ENCODE results near the gene COA6. TPM values are rescaled to one million over a fixed set of nuclear protein-coding genes. Genes with fewer than 3 reads are reported as not detected.

COA6 gene
- total and polyA plus RNA-seq, 10 of the 15 experiments (the other 5 are each of a cell fraction or from before 2014, with no cell fraction given): 49.9 to 178 (median 71.5) TPM

- TF ChIP-seq MTA3 (IDR thresholded peaks at IDR 0.05; ENCODE audit: borderline replicate concordance, low read length) (no peak), MLLT1 (IDR thresholded peaks at IDR 0.05) (no peak), TBL1XR1 (IDR thresholded peaks at IDR 0.05; ENCODE audit: low read depth, low read length) (no peak), BACH1 (IDR thresholded peaks at IDR 0.05; ENCODE audit: borderline replicate concordance) (peak; percentile 81; the same call in 1 of the 2 replicates), PAX5 (IDR thresholded peaks at IDR 0.05; ENCODE audit: borderline replicate concordance, low read depth, low read length) (peak; percentile 87), SREBF2 (IDR thresholded peaks at IDR 0.05; ENCODE audit: low read length) (no peak)
- TF ChIP-seq, protein P1, sequence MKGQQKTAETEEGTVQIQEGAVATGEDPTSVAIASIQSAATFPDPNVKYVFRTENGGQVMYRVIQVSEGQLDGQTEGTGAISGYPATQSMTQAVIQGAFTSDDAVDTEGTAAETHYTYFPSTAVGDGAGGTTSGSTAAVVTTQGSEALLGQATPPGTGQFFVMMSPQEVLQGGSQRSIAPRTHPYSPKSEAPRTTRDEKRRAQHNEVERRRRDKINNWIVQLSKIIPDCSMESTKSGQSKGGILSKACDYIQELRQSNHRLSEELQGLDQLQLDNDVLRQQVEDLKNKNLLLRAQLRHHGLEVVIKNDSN (IDR thresholded peaks at IDR 0.05; ENCODE audit: borderline replicate concordance, extremely low read length, insufficient read depth, low read depth, low read length): no peak
These were observed 60.5 kb downstream of the COA6 start (continued) for GRCh38 chr1:234433563-234434285.

Other genes with a start within 250 kb of the COA6 start
- 36.8 and 50.2 TPM in 2 replicates for gene TARBP1, start 105.7 kb downstream of the COA6 start, total RNA-seq (2014; rRNA removed)
- 43.0 and 49.0 TPM in 2 replicates for gene TARBP1, start 105.7 kb downstream of the COA6 start, total RNA-seq (2014; rRNA removed; fragmentation: Illumina TruSeq; extraction: Trizol)
- 31.2 and 33.8 TPM in 2 replicates for gene TARBP1, start 105.7 kb downstream of the COA6 start, total RNA-seq (2021)
- gene TARBP1, start 105.7 kb downstream of the COA6 start, polyA plus RNA-seq (2011; rRNA removed): 94.4 and 113 TPM in 2 replicates
- gene TARBP1, start 105.7 kb downstream of the COA6 start, polyA plus RNA-seq (2014; fragmentation: Illumina TruSeq; extraction: Trizol): 50.1 and 68.9 TPM in 2 replicates
- 10 to 100 TPM; 22.0 to 26.2 TPM for gene TARBP1, start 105.7 kb downstream of the COA6 start, polyA plus RNA-seq (2014; fragmentation: Nextera tagmentation; extraction: Ambion mirVana)
- 58.0 and 67.1 TPM in 2 replicates for gene TARBP1, start 105.7 kb downstream of the COA6 start, polyA plus RNA-seq (2014; rRNA removed)
- 10 to 100 TPM; 10.8 to 17.9 TPM for gene TARBP1, start 105.7 kb downstream of the COA6 start, polyA plus RNA-seq (2016; fragmentation: Nextera tagmentation; extraction: Ambion mirVana)
- 54.6 and 61.4 TPM in 2 replicates for gene IRF2BP2, start 236.7 kb downstream of the COA6 start, total RNA-seq (2014; rRNA removed)
- gene IRF2BP2, start 236.7 kb downstream of the COA6 start, total RNA-seq (2014; rRNA removed; fragmentation: Illumina TruSeq; extraction: Trizol): 54.4 and 55.4 TPM in 2 replicates
- gene IRF2BP2, start 236.7 kb downstream of the COA6 start, total RNA-seq (2021): 114 TPM in 2 replicates
- 39.2 and 49.2 TPM in 2 replicates for gene IRF2BP2, start 236.7 kb downstream of the COA6 start, polyA plus RNA-seq (2011; rRNA removed)
- gene IRF2BP2, start 236.7 kb downstream of the COA6 start, polyA plus RNA-seq (2014; fragmentation: Illumina TruSeq; extraction: Trizol): 23.9 and 64.7 TPM in 2 replicates
- 10 to 100 TPM; 26.2 to 28.1 TPM for gene IRF2BP2, start 236.7 kb downstream of the COA6 start, polyA plus RNA-seq (2014; fragmentation: Nextera tagmentation; extraction: Ambion mirVana)
- gene IRF2BP2, start 236.7 kb downstream of the COA6 start, polyA plus RNA-seq (2014; rRNA removed): 57.6 and 68.9 TPM in 2 replicates
- gene IRF2BP2, start 236.7 kb downstream of the COA6 start, polyA plus RNA-seq (2016; fragmentation: Nextera tagmentation; extraction: Ambion mirVana): 10 to 100 TPM in 1 of 2 experiments, 1 to 10 TPM in 1; 7.5 to 12.9 TPM

Data from GM12878 (cell line).